Activated CD4-positive, alpha-beta T cell treated with anti-CD3 and anti-CD28 coated beads for 1 hour (primary cell): ENCODE data around the gene THRB.

Experiments
- DNase-seq: peaks from one replicate; pipeline ENCODE4 v3.0.0-alpha.2; 2020

The THRB gene

DNA sequence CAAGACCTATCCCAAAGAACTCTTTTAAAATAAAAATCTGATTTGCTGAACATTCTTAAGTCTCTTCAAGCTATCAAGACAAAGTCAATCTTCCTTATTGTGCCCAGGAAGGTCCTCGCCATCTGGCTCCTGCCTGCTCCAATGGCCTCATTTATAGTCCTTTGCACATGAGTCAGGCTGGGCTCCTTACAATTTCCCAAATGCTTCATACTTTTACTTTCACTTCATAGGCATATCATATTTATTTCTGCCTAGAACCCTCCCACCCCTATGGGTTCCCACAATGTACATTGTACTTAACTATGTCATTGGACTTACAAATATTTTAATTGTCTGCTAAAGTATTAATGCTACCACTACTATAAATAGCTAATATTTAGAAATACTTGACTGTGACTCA lies 9.1 kb downstream of the THRB start:
- DNase-seq, result no peak

DNA sequence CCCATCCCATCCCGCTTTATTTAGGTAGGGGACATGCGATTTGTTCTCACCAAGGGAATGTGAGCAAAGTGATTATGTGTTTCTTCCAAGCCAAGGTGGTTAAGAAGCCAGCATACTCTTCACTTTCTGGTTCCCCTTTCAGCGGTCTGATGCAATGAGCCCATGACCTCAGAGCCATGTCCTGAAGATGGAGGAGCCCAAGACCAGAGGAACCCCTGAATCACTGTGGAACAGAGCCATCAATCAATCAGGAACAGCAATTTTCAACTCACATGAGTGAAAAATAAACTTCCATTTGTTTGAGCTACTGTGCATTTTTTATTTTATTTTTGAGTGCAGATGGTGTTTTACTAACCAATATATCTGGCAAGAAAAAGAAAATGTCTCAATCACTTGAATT lies 10.8 kb downstream of the THRB start:
- no peak for DNase-seq

DNA sequence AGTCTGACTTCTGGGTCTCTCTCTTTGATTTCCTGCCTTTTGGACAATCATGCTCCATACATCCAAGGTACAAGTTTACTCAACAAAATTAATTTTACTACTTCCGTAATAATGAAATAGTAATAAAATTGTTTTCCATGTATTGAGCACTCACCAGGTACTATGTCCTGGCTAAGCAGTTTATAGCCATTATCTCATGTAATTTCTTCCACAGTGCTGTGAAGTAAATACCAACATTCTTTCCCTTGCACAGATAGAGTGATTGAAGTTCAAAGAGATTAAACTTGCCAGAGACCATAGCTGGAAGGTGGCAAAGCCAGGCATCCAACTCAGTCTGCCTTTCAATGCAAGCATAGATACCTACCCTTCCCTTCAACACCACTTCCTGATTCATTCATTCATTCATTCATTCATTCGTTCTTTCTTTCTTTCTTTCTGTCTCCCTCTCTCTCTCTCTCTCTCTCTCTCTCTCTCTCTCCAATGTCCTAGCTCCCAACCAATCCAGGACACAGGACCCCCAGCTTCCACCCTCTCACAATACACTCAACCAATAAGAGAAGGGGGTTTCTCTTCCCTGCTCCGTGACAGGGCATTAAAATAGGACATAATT lies 12.4 kb downstream of the THRB start:
- no peak for DNase-seq

DNA sequence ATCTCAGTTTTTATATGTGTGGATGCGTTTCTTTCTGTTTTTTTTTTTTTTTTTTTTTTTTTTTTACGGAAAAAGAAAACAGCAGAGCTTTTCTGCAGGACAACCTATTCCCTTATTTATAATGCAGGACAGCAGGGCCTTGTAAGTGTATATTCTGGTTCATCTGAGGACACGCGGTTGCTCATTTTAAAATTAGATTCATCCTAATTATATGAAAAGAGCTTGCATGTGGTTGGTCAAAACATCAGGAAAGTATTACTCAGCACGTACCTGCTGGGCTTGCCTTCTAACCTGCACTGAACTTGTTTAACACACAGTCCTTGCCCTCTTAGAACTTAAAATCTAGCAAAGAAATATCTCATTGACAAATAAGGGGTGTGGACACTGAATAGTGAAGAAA lies 13.5 kb downstream of the THRB start:
- no peak for DNase-seq

DNA sequence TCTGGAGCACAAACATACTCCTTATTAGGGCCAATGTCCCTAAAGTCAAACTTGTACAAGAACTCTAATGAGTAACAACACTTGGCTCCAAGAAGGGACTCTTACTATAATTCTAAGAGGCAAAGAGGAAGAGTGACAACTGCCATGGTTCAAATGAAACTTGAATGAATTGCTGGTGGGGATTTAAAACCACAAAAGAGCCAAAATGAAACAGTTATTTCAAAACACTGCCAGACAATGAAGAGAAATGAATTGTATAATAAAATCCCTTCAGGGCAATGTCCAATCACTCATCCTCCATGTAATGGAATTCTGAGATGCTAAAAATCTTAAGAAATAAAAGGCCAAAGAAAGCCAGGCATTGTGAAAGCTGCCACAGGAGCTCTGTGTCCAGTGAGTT lies 14.2 kb downstream of the THRB start:
- DNase-seq, result no peak

DNA sequence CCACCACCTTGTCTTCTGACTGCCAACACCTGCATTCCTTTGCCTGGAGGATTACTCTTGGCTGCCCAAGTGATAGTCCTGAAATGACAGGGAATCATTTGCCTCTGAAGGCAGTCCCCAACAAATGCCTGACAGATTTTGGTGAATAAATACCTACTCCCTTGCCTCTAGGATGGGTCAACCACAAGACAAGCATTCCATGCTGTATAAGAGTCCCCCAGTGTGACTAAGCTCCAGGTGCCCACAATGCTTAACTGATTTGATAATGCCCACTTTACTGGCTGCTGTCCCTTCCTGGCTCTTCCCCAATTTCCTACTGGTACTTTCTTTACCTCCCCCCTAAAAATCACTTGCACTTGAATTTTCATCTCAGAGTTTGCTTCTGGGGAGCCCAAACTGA lies 14.8 kb downstream of the THRB start:
- DNase-seq, result no peak

DNA sequence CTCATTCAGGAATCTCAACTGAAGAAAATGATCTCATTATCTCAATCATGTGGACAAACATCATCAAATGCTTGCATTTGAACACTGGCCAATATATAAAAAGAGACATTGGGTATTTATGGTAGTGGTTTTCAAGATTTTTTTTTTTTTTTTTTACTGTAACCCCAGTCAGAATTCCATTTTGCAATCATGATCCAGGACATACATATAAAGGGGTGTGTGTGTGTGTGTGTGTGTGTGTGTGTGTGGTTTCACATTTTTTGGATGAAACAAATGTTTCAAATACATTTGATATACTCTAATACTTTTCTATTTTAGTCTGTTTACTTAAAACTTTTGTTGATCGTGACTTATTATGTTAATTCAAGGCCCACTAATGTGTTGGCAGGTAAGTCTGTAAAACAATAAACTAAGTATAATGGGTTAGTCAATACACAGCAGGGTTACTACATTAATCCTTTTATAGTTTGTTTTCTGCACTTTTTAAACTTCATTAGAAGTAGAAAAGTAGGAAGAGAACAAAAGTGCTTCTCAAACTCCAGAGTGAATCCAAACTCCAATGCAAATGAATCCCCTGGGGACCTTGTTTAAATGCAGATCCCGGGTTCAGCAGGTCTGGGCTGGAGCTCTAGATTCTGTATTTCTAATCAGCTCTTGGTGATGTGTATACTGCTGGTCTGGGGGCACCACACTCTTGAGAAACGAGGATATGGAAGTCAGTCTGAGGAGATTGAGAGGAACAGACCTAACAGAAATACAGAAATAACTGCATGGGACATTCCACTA lies 17.6 kb downstream of the THRB start:
- no peak for DNase-seq

DNA sequence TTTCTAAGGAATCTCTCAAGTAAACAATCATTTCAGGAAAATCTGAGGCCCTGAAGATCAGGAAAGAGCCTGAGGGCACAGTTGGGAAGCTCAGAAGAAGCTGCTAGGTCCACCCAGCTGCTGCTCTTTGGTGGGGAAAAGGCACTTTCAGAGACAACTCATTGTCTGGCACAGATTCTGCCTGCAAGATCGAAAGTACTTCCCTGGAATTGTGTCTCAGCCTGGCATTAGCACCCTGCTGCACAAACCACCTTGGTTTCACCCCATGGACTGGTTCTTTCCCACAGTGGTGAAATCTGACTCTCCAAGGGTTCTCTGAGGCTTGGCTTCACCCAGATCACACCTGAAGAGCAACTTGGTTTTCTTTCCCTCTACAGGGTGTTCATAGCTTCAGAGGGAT lies 18.7 kb downstream of the THRB start:
- DNase-seq, result no peak

DNA sequence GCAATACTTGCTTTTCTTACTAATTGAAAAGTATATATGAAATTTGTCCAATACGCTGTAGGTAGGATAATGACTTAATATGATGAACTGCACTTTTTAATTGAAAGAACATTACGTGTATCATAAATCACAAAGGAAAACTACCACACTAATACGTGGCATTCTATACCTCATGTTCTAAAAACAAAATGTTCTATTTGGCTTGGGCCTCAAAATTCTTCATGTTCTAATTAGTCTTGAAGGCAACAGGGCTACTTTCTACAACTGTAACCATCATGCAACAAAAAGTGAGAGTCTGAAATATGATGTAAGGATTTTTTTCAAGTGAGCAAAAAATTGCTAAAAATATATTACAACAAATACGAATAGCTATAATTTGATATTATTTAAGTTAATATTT lies 19.8 kb downstream of the THRB start:
- DNase-seq, result no peak

DNA sequence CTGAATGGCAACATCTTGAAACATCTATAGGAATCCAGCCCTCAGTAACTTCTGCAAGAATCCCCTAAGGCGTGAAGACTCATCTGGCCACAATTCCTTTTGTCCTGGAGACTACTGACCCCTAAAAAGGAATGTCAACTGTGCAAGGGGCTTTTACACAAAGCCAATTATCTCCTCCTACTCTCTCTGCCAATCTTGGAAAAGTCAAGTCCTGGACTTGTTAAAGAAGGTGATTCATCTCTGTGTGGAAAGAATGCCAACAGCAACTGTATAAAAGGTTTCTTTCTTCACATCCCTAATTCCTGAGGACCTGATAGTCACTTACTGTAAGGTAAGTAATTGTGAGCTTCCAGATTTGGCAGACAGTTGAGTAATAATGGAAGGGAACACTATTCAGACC lies 22.3 kb downstream of the THRB start:
- DNase-seq, result no peak

DNA sequence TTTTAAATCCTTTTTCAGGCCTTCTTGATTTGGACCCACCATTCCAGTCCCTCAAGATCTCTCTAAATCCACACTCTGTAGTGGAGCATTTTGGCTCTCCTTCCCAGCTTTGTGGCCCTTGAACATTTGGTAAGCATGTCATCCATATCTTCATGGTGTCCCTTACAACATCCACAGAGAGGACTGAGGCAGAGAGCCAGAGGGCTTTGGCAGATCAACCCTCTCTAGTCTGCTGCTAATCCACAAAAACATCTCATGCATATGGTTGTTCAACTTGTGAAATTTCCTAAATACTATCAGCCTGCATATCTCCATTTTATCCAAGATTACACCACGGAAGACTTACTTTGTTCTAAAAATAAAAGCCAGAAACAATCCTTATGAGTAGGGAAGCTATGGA lies 23.2 kb downstream of the THRB start:
- DNase-seq, result no peak

DNA sequence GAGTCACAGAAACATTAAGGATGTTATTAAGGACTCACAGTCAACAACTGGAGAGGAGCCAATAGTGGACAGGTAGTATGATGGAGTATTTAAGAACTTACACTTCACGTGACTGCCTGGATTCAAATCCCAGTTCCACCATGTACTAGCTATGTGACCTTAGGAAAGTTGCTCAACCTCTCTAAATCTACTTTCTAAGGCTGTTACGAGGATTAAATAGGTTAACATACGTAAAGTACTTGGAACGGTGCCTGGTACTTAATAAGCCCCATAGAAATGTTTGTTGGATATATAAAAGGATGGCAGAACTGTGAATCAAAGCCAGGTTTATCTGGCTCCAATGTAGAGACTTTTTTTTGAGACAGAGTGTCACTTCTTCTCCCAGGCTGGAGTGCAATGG lies 24.4 kb downstream of the THRB start:
- DNase-seq, result no peak

DNA sequence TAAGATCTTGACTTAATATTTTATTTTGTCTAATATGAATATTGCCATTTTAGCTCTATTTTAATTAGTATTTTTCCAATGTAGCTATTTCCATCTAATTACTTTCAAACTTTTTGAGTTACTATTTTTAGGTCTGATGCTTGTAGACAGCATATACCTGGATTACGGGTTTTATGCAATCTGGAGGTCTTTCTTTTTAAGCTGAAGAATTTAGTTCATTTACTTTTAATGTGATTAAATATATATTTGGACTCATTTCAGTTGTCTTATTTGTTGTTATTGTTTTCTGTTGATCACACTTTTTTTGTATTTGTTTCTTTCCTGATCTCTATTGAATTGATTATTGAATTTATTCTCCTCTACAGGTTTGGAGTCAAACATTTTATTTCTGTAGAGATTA lies 30.3 kb downstream of the THRB start:
- no peak for DNase-seq

DNA sequence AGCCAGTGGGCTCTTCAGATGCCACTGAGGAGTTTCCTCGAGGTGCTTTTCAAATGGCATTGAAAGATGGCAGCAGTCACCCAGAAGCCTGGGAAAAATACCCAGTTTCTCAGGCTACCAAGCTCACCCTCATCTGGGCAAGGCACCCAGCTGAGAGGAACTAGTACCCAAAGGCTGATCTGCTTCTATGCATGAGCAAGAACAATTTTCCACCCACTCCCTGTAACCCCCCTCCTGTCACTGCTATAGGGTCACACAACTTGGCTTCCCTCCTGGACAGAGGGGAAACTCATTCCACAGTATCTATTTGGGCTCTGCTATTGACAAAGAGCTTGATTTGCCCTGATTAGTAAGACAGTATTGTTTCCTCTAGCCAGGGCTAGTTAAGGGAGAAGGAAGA lies 31.9 kb downstream of the THRB start:
- no peak for DNase-seq

DNA sequence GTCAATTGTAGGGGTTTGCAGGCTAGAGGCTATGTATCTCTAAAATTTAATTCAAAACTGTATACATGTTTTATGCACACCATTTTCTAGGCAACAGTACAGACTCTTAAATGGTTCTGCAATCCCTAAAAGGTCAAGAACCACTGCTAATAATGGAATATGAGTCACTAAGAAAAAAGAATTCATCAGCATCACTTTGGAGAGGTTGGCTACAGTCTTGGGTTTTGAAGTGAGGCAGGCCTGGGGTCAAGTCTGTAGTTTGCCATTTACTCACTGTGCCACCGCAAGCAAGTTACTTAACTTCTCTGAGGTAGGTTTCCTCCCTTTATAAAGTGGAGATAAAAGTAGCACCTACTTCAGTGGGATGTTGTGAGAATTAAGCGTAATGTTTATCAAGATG lies 33.7 kb downstream of the THRB start:
- no peak for DNase-seq

DNA sequence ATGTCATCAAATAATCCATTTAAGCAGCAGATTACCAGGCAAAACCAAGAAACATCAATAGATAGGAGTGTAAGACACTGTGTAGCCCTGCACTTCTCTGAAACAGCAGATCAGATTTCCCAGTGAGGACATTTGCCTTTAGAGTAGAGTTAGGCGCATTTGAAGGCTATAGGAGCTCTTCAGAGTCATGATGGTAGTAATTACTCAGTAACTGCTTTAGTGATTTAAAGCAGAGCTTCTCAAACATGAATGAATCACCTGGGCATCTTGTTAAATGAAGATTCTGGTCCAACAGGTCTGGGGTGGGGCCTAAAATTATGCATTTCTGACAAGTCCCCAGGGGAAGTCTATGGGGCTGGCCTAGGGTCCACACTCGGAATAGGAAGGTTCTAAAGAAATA lies 36.9 kb downstream of the THRB start:
- DNase-seq, result no peak

DNA sequence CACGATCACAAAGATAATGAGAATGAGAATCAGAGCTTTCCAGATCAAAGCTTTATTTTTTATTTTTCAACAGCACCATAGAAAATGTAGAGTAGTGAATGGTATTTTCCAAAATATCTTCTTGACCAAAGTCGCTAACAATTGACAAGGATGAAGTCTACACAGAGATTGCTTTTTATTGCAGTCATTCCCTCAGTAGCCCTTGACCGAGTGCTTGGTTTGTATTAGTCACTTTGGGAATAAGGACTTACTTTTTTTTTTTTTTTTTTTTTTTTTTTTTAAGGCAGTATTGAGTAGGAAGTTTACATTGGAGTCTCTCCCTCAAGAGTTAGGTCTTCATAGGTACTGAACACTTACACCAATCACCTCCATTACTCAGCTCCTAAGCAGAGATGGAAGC lies 39.8 kb downstream of the THRB start:
- no peak for DNase-seq

DNA sequence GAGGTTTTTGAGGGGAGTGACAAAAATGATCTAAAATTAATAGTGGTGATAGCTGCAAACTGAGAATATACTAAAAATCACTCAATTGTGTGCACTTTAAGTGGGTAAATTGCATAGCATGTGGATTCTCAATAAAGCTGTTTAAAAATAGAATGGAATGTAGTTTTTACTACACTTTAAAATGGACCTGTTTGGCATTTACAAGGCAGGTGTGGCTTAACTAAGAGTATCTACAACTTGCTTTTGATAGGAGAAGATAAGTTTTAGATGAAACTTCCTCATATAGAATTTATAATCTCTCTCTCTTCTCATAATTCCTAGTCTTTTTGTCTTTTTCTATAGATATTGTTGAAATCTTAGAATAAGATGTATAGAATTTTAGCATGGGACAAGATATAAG lies 40.3 kb downstream of the THRB start:
- DNase-seq, result no peak

DNA sequence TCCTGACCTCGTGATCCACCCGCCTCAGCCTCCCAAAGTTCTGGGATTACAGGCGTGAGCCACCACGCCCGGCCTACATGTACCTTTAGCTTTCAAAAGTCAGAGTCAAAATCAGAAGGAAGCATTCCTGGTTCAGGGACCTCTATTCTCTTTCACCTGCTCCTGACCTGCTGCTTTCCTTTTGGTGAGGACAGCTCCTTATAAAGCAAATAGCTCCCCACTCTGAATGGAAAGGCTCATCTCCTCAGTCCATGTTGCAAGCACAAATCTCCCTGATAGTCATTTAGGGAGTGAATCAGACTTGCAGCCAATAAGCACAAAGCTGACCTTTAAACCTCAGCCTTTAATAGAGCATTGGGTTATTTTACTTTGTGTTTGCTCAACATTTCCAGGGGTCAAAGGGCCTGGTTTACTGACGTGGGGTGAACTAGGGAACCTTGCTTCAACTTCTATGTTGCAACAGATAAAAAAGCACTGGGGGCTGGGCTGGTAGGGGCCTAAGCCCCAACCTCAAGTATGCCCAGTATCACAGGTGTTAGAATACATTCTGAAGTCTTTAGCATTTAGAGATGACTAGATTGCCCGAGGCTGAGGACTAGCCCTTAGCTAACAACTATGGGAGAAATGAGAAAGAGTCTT lies 43.1 kb downstream of the THRB start:
- no peak for DNase-seq

DNA sequence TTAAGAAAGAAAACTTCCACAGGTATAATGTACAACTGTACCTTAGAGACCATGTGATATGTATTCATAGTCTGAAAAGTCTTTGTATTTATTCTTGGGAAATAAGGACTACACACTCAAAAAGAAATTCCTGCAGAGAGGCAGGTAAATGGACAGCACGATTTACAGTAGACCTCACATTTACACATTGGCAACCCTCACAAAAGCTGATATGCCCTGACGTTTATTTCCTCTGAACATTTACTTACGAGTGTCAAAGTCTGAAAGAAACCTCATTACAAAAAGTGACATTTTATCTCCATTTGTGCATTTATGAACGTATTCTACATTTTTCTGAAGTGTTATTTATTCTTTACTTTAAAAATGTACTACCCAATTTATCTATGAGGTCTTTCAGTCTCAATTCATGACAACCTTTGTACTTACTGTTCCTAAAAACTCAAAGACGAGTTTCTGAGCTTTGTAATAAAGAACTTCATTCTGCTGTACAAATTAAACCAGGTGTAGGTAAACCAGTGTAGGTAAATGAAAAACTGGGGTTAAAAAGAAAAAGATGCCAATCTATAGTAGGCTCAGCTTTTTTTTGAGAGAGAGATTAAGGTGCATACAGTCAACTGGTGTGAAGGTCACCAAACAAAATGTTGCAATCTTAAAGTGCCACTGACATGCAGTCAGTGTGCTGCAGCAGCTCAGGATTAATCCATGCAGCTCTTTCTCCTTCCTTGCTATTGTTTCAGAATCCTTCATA lies 44.3 kb downstream of the THRB start:
- DNase-seq, result no peak

DNA sequence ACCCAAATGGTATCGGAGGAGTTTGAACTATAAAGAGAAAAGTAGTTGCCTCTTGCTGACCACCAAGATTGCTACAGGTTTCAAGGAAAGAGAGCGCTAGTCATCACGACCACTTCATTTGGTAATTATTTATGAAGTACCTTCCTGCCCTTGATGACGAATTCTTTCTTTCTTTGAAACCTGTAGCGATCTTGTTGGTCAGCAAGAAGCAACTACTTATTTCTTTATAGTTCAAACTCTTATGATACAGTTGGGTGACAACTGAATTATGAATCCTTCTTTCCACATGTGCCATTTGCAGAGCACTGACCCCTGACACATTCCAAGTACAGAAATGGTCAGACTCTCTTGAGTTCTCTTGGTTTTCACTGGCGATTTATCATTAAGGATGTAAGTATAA lies 46.8 kb downstream of the THRB start:
- no peak for DNase-seq

DNA sequence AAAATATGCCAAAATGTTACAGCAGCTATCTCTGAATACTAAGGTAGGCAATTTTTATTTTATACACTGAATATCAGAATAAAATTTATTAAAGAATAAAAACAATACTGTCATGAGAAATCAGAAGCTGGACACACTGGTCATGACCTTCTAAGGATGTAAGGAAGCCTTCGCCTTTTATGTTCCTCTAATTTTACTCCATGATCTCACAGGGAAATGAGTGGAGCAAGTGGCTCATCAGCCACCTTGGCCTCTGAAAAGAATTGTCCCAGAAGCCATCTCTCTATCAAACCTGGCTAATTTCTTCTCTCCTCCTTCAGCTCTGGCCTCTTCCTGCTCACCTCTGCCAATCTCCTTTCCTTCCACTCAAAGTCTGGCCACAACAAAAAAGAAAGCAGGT lies 48.6 kb downstream of the THRB start:
- no peak for DNase-seq

DNA sequence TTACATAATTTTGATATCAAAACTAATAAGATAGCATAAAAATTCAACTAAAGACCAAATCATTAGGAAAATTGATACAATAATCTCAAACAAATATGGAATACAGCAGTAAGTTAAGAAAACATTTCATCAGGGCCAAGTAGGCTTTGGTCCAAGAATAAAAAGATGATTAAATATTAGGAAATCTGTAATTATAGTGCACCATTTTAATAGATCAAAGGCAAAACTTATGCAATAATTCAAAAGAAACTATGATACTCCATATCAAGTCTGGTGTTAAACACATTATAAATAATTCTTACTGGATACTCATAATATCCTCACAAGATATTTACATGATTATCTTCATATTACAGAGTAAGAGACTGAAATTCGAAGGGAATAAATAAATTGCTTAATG lies 51.2 kb downstream of the THRB start:
- no peak for DNase-seq
